ENCODE data around the gene MBD1.
A peak's percentile ranks its signal among the peaks of the same experiment; 100 is the strongest.
"Not testable (repeated sequence)": the region's sequence is repeated elsewhere in the genome, so short reads cannot be mapped to it uniquely, and the experiment has no call there.

MBD1 gene

DNA sequence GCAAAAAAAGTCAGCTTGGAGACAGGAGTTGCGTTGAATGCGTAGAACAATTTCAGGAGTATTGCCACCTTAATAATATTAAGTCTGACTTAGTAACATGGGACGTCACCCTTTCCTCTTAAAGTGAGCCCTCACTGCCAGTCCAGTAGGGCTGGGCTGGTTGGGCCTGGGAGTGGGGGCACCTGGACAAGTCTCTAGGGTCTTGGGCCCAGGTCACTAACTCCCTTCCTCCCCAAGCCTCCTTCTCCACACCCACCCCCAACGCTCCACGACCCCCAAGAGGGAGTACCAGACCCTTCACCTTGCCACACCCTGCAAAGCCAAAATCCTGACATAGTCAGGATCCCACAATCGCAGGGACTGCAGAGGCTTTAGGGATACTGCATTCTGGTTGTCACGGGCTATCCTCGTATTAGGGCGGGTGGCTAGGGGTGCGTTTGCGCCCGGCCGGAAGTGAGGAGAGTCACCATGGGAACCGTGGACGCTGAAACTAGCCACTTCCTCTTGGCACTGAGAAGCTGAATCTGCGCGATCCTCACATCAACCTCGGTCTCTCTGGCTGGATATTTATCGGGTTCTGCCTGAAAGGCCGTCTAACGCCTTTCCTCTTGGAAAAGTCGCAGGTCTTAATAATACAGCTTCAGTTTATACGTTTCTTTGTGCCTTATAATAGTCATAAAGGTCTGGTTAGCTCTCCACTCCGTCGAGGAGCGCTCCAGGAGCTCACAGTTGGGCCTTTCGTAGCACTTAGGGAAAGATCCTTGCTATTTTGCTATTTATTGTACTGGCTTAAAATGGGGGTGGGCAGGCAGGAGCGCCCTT, 16.5 kb upstream of the MBD1 start:
- peak; percentile 60 to 64 for DNase-seq (ENCODE audit: low read depth in 2 of 2)

DNA sequence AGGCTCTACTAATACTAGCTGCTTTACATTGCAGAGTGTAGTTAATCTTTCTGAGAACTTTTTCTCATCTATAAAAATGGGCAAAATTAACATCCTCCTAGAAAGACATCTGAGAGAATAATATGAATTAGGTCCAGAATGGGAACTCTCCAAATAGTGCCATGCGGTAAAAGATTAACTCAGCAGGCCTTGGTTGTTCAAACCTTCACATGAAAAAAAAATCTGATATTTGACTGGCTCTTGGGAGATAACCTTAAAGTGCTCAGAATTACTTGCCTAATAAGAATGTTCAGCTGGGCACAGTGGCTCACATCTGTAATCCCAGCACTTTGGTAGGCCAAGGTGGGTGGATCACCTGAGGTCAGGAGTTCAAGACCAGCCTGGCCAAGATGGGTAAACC, 11.7 kb upstream of the MBD1 start:
- no peak for DNase-seq (ENCODE audit: low read depth in 2 of 2)

DNA sequence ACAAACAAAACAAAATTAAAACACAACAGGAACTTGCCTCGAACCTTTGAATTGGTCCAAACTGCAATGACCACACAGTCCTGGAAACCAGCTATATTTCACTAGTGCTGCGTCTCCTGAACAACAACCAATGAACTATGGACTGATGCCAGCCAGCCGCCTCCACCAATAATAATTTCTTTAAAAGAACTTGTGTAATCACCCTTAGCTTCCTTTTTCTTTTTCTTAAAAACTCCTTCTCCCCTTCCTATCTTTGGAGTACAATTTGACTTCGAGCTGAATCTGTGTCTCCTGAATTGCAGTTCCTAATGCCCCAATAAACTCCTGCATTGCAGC, 7.8 kb upstream of the MBD1 start:
- DNase-seq (ENCODE audit: low read depth in 2 of 2), result no peak

DNA sequence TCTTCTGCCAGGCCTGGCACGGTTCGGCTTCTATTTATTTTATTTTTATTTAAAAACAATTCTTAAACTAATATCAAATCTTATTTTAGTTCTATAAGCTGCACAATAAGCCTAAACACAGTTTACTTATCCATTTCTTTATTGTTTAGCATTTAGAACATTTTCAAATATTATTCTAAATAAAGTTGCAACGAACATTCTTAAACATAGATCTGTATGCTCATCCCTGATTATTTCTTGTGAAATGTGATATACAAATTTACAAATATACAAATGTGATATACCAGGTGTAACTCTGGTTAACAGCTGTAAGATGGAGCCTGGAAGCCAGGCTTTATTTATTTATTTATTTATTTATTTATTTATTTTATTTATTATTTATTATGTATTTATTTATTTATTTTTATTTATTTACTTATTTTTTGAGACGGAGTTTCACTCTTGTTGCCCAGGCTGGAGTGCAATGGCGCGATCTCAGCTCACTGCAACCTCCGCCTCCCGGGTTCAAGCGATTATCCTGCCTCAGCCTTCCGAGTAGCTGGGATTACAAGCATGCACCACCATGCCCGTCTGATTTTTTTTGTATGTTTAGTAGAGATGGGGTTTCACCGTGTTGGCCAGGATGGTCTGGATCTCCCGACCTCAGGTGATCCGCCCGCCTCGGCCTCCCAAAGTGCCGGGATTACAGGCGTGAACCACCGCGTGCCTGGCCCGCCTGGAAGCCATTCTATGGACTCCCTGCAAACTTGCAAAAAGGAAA, 7.2 kb upstream of the MBD1 start:
- DNase-seq (ENCODE audit: low read depth in 2 of 2), result not testable (repeated sequence)

DNA sequence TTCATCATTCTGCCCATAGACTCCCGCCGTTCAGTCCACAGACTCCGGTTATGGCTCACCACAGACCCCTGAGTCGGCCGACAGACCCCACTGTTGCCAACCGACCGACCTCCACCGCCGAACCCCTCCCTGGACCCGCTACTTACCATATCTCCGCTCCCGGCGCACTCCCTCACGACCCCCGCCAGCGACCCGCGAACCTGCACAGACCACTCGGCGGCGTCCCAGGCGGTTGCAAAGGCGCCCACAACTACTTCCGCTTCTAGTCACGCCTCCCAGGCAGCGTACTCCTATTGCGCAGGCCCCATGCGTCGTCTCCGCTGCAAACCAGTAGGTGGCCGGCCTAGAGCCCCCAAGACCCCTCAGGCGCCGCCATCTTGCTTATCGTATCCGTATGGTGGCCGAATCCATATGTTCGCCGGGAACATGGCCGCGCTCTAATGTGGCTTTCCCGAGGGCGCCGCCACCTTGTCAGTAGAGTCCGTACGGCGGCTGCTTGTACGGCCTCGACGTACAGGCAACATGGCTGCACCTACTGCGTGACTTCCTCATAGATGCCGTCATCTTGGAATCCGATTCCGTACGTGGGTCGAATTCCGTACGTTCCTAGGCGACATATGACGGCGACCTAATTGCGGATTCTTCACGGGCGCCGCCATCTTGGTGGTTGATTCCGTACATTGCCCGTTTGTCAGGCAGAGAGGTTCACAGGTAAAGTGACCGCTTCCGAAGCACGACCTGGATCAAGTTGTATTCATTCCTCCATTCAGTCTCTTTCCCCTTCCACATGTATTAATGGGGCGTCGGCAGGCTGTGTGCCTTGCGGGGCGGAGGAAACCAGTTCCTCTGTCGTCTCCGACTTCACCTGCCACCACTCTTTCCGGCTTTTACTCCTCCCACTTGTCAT, 6.4 kb upstream of the MBD1 start, which contains the start of gene CXXC1:
Gene CXXC1, minus strand, starts transcription at position 252 of the 907 bp plus-strand sequence. Its CDS starts 103 bp downstream, at position 149.
- peak; percentile 88 to 95 for DNase-seq (ENCODE audit: low read depth in 2 of 2)

DNA sequence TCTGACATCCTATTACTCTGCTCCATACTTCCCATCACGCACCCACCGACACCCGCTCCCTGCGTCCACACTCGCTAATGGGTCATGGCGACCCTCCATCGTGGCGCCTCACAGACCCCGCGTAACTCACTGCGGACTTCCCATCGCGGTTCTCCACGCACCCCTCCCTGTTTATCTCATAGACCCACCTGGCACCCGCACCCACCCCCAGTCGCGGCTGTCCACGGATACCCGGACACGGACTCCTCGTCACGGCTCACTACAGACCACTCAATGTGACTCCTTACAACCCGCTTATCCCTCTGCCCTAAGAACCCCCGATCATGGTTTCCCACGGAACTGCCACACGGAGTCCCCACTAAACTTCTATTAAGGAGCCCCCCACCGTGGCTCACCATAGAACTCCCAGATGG, 5.7 kb upstream of the MBD1 start:
- no peak for DNase-seq (ENCODE audit: low read depth in 2 of 2)

DNA sequence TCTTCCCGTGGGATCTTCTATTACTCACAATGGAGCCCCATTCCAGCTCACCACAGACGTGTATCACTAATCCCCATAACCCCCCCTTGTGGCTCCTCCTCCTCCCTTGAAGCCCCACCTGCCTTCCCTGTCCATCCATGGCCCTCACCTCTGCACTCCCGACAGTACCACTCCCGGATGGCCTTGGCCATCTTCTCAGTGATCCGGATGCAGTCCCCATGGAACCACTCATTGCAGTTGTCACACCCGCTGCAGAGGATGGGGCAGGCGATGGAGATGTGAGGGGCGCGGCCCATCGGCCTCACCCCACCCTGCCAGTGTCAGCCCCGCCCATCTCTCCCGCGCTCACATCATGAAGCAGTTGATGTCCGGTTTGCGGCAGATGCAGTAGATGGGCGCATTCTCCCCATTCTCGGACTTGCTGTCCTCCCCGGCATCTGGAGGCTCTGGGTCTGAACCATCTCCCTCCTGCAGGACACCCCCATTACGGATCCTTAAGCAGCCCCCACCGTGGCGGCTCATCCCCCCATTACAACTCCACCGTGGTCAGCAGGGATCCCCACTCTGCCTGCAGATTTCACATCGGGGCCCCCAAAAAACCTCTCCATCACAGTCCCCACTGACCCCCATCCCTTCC, 5.2 kb upstream of the MBD1 start:
- DNase-seq (ENCODE audit: low read depth in 2 of 2), result no peak

DNA sequence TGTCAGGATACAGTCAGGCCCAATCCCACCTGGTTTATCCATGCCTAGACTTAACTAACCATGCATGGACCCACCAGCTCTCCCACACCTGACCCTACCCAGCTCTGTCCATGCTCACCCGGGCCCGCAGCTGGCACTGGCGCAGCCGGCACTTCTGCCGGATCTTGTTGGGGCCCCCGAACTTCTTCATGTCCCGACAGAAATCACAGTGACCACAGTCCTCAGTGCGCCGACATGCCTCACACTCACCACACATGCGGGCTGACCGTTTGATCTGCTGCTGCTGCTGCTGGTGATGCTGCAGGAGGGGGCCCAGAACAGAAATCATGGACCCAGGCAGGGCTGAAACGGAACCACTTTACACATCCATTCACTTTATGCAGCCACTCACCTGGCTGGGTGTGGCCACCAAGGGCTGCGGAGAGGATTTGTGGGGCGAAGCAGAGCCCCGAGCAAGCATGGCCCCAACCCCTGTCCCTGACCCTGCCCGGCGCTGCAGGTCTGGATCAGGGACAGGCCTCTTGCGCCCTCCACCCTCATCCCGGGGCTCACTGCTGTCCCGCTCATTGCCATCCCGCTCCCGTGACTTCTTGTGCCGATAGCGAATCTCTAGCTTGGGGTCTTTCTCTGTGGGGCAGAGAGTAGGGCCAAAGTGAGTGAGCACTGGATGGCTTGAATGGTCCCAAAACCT, 4.5 kb upstream of the MBD1 start:
- no peak for DNase-seq (ENCODE audit: low read depth in 2 of 2)

DNA sequence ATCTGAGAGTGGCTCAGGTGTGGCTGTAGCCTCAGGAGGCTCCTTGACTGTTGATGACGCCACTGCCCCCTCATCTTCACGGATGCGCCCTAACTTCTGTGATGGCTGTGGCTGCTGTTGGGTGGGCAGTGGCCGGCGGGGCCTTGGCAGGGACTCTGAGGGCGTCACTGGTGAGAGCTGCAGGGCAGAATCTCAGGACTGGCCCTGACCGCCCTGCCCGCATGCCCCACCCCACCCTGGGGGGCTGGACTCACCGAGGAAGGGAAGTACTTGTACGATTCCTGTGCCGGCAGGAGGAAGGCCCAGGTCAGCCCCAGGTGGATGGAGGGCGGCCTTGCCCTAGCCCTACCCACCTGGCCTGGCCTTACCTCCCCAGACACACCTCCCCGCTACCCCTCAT, 3.7 kb upstream of the MBD1 start:
- DNase-seq (ENCODE audit: low read depth in 2 of 2), result no peak

DNA sequence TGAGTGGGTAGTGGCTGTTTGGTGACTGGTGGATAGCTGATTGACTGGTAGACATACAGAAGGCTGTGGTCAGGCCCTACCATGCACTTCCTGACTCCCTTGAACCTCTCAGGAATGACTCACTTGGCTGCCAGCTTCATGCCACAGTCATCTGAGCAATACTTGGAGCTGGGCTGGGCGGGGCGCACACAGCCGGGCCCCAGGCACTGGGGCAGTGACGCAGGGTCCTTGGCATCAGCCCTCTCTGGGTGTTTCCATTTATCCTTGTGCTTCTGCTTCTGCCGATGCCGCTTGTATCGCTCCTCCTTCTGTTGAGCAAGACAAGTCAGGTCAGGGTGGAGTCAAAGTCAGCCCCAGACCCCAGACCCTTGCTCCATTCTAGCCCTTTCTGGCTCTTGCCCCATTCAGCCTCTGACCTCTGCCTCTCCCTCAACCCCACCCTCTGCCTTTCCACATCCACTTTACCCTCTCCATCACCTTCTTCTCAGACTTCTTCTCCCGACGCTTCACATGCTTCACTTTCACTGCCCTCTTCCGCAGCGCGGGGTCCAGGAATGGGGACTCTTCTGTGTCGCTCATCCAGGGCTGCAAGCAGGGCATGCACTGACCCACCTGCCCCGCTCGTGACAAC, 3.0 kb upstream of the MBD1 start:
- DNase-seq (ENCODE audit: low read depth in 2 of 2), result no peak

DNA sequence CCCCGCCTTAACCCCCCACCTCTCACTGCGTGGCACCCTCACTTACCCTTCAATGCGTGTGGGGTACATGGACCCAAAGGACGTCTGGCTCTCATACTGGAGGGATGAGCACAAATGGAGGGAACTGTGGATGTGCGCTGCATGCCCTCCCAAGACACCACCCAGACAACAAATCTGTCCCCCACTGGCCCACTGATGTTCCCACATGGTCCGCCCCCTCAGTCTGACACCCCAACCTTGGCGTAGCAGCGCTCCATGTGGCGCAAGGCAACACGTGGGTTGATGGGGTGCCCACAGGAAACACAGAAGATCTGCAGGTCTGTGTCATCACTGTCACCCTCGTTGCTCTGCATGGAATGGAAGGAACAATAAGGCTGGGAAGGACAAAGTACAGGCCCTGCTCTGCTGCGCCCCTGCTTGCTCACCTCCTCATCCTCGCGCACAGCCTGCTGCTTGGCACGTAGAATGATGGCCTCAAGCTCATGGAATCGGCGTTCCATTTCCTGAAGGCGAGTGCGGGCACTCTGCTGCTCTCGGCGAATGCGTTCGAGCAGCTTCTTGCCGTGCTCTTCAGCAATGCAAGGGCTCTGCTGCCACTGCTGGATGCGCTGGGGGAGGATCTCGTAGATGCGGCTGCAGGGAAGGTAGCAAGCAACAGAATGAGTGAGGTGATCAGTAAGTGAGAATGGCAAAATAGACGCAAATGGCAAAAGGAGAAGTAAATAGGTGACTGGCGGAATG, 2.3 kb upstream of the MBD1 start:
- DNase-seq (ENCODE audit: low read depth in 2 of 2), result no peak

DNA sequence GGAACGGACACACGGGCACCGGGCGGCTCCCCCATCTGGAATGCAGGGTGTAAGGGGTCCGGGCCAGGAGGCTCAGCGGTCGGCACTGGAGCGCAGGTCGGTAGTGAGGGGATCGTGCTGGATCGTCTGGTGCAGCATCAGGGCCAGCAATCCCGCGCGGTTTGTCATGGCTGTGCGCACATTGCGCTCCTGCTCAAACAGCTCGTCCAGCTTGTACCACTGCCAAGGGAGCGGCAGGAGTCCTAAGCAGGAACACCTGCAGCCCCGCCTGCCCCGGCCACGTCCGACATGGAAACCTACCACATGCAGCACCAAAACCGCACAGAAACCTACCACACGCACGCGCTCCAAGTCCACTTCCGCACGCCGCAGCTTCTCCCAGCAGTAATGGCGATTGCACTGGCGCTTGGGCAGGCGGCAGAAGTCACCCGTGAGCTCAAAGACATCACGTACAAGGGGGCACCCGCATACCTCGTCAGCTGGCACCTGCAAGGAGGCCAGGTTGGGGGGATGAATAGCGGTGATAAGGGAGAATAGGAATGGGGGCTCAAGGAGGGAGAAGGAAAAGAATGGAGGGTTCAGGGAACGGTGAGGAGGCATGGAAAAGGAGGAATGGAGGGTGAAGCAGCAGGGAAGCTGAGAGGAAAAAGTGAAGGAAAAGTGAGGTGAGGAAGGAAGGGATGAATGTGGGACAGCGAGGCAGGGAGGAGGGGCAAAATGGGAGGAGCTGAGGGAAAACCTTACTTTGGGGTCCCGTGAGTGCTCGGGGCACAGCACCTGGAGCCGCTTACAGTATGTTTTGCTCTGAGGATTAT, 1.4 kb upstream of the MBD1 start:
- no peak for DNase-seq (ENCODE audit: low read depth in 2 of 2)

DNA sequence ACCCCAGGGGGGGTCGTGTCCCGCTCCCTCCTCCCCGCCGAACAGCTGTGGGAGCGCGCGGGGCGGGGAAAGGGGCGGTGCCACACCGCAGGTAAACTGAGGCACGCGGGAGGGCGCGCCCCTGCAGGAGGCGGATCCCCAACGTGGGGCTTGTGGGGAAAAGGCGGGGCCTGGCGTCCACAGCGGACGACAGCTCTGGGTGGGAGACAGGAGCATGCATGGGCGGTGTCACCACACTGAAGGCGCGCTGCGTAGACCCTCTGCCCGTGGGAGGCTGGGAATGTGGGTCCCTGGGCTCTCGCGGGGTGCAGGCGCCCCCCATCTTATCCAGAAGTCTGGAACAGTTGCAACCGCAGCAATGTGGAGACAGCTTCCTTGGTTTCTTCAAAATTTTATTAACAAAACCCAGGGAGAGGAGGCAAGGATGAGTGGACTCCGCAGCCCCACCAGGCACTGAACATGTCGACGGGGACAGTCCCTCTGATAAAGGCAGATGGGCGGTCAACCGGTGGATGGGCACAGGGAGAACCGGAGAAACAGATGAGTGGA, 723 bp upstream of the MBD1 start:
- no peak for DNase-seq (ENCODE audit: low read depth in 2 of 2)

DNA sequence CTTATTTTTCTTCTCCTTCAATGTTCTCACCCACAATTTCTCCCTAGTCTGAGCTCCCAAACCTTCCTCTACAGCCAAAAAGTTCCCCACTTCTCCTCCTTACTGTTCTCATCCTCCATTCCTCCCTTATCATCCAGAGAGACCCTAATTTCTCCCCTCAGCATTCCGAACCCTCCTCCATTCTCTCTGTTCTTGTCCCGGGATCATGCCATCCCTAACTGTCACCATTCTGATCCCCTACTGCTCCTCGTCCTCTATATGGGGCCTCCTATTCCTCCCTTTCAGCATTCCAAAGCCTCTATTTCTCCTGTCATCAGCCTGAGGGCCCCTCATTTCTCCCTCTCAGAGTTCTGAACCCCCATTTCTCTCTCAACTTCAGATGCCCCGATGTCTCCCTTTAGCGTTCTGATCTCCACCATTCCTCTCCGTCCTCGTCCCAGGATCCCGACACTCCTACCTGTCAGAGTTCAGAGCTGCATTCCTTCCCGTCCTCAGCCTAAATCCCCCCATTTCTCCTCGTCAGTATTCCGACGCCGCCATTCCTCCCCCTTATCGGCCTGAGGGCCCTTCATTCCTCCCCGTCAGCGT, 522 bp downstream of the MBD1 start:
- DNase-seq (ENCODE audit: low read depth in 2 of 2), result no peak

DNA sequence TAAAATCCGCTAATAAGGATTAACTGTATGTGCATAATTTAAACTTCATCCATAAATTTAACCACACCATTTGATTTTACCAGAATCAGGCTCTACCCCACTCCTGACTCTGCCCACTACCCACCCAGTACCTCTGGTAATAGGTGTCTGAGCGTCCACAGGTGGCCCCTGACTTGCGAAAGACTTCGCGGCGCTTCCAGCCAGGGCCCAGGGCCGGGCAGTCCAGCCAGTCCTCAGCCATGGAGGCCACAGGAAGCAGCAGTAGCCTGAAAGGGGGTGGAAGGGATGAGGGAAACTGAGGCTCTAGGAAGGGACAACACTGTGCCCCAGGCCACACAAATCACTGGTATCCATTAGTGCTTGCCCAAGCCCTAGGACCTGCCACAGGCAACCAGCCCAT, 1.6 kb downstream of the MBD1 start:
- no peak for DNase-seq (ENCODE audit: low read depth in 2 of 2)

DNA sequence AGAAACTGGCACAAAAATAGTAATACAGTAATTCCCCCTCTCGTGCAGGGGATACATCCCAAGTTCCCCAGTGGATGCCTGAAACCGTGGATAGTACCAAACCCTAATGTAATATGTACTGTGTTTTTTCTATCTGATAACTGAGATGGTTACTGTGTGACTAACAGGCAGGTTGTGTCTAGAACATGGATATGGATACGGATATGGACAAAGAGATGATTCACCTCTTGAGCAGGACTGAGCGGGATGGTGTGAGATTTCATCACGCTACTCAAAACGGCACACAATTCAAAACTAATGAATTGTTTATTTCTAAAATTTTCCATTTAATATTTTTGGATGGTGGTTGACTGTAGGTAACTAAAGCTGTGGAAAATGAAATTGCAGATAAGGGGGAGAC, 3.4 kb downstream of the MBD1 start:
- DNase-seq (ENCODE audit: low read depth in 2 of 2), result no peak

DNA sequence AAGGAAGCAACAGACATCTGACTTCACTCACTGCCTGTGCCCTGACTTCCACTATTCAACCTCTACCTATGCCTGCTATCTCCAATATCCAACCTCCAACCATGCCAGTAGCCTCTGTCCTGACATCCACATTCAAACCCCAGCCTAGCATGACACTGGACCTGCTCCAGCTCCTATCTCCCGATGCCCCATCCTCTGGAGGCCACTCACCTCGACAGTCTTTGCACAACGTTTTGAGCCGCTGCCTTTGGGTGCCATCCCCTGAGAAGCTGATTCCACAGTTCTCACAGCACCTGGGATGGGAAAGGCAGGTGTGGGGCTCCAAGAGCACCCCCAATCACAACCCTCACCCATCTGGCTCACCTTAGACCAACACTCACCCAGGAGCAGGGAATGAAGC, 4.9 kb downstream of the MBD1 start:
- no peak for DNase-seq (ENCODE audit: low read depth in 2 of 2)

DNA sequence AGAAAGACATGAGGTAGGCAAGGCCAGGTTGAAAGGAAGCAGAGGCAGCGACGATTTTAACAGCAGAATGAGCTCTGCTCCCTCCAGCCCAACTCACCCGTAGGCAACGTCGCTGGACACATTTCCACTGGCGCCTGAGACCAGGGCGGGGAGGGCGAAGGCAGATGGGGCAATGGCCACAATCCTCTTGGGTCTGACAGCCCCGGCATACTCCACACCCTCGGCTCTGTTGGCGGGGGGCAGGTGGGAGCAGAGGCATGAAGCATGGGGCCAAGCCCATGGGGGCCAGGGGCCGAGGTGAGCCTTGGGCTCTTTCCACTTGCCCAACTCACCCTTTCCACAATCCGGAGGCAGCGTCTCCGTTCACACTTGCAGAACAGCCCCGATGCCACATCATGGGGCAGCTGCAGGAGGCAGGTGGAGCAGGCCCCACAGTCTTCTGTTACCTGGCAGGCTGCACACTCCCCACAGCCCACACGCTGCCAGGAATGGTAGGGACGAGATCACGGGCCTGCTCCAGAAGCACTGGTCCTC, 5.8 kb downstream of the MBD1 start:
- DNase-seq (ENCODE audit: low read depth in 2 of 2), result no peak

All from stimulated activated CD4-positive, alpha-beta T cell treated with anti-CD3 and anti-CD28 coated beads, Interleukin-4, amount 100 ng/mL, for 48 hours (primary cell).